ENCODE results near the gene LRRC36.

The LRRC36 gene

GRCh38 chr16:67430504-67430976 lies 103.9 kb downstream of the LRRC36 start:
- Histone ChIP-seq H3K4me3 (ENCODE audit: low read length) (peak overlapping the region; percentile 67), H3K4me2 (ENCODE audit: low read length) (peak overlapping the region; percentile 66), H4K20me1 (ENCODE audit: control insufficient read depth, insufficient read depth, low read depth, low read length) (no peaks in the 10 kb centered on the region), H3K36me3 (ENCODE audit: control insufficient read depth, low read length) (no peaks in the 10 kb centered on the region), H3K27ac (ENCODE audit: low read depth, low read length) (no peak overlapping the region), H3K27me3 (ENCODE audit: control insufficient read depth, low read length) (peaks cover 50% of the 10 kb centered on the region), H3K9me2 (replicated peaks; ENCODE audit: control insufficient read depth, low read length) (no peaks in the 10 kb centered on the region), H3K9me3 (ENCODE audit: control insufficient read depth, insufficient read depth, low read length) (no peaks in the 10 kb centered on the region), H3F3A (ENCODE audit: control insufficient read depth, insufficient read depth) (no peaks in the 10 kb centered on the region), H3K79me2 (ENCODE audit: control insufficient read depth, low read length) (no peaks in the 10 kb centered on the region), H3K4me1 (ENCODE audit: control insufficient read depth, low read length) (peaks cover 12% of the 10 kb centered on the region)
- TF ChIP-seq CTCF (IDR thresholded peaks at IDR 0.05; ENCODE audit: low read depth, low read length, poor library complexity, severe bottlenecking) = no peak
- TF ChIP-seq EZH2phosphoT487 (IDR thresholded peaks at IDR 0.05; ENCODE audit: borderline replicate concordance, low read length) = peak; percentile 97; the same call in 1 of the 2 replicates

DNA sequence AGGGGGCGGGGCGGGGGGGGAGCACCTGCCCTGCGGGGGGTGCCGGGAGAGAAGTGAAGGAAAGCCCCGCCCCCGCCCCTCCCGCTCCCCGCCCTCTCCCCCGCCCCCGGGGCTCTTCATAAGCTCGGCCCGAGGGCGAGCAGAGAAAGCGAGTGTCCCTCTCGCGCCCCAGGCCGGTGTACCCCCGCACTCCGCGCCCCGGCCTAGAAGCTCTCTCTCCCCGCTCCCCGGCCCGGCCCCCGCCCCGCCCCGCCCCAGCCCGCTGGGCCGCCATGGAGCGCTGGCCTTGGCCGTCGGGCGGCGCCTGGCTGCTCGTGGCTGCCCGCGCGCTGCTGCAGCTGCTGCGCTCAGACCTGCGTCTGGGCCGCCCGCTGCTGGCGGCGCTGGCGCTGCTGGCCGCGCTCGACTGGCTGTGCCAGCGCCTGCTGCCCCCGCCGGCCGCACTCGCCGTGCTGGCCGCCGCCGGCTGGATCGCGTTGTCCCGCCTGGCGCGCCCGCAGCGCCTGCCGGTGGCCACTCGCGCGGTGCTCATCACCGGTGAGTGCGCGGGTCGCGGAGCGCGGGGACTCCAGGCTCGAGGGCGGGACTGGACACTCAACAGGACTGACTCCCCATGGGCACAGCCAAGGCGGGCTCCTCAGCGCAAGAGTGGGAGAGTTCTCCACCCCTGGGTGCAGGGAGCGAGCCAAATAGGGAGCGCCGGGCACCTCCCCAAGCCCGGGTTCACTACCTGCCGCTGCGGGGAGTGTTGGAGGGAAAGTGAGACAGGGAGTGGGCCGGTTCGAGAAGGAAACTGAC lies 104.6 kb downstream of the LRRC36 start, which contains the start of gene HSD11B2:
TSS of gene HSD11B2 (plus strand) at position 145 of the 798 bp plus-strand sequence. CDS start at position 273, 128 bp downstream.
- no peaks in the 10 kb centered on the region for H4K20me1 ChIP-seq (ENCODE audit: control insufficient read depth, insufficient read depth, low read depth, low read length)
- H3K36me3 ChIP-seq (ENCODE audit: control insufficient read depth, low read length) = no peaks in the 10 kb centered on the region
- H3K9me2 ChIP-seq (replicated peaks; ENCODE audit: control insufficient read depth, low read length) = no peaks in the 10 kb centered on the region
- no peaks in the 10 kb centered on the region for H3K9me3 ChIP-seq (ENCODE audit: control insufficient read depth, insufficient read depth, low read length)
- no peaks in the 10 kb centered on the region for H3K79me2 ChIP-seq (ENCODE audit: control insufficient read depth, low read length)
- peaks cover 50% of the 10 kb centered on the region for H3K27me3 ChIP-seq (ENCODE audit: control insufficient read depth, low read length)
- peaks cover 12% of the 10 kb centered on the region for H3K4me1 ChIP-seq (ENCODE audit: control insufficient read depth, low read length)
- H3K27ac ChIP-seq (ENCODE audit: low read depth, low read length) = no peak within 1 kb of the TSS
- H3K4me3 ChIP-seq (ENCODE audit: low read length) = peak within 1 kb of the TSS; percentile 67
- TF ChIP-seq CTCF (IDR thresholded peaks at IDR 0.05; ENCODE audit: low read depth, low read length, poor library complexity, severe bottlenecking) (no peak), EZH2phosphoT487 (IDR thresholded peaks at IDR 0.05; ENCODE audit: borderline replicate concordance, low read length) (peak; percentile 76; the same call in 1 of the 2 replicates)
- H3F3A ChIP-seq (ENCODE audit: control insufficient read depth, insufficient read depth) = no peaks in the 10 kb centered on the region
- H3K4me2 ChIP-seq (ENCODE audit: low read length) = peak within 1 kb of the TSS; percentile 66

DNA sequence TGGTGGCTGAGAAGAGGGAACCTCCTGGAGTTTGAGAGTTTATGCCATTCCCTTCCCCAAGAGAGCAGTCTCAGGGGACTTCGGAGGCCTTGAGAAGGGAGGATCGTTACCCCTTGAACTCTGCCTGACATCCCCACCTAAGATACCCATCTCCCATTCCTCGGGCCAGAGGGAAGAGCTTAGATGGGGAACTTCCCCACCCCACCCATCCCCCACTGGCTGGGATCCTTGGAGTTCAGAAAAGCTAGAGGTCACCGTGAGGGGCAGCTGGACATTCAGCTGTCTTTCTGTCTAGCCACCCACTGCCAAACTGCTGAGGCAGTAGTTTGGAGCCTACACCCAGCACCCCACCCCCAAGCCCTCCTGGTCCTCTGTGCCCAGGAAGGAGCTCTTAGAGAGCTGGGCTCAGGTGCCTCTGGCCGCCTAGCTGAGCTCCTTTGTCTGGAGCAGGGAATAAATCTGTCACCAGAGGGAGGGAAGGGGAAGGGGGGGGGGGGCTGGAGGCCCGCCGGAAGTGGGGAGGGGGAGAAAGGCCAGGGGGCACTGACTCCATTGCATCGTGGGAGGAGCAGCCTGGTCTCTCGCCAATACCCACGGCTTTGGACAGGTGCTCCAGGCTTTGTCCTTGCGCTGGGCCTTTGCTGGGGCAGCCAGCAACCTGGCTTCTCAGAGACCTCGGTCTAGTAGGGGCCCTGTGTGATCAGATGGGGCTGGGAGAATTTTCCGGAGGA lies 105.3 kb downstream of the LRRC36 start:
- peak overlapping the region; percentile 48 for H3K4me2 ChIP-seq (ENCODE audit: low read length)
- peaks cover 12% of the 10 kb centered on the region for H3K4me1 ChIP-seq (ENCODE audit: control insufficient read depth, low read length)
- no peaks in the 10 kb centered on the region for H3K9me2 ChIP-seq (replicated peaks; ENCODE audit: control insufficient read depth, low read length)
- H3K27ac ChIP-seq (ENCODE audit: low read depth, low read length) = no peak overlapping the region
- no peaks in the 10 kb centered on the region for H3F3A ChIP-seq (ENCODE audit: control insufficient read depth, insufficient read depth)
- H3K4me3 ChIP-seq (ENCODE audit: low read length) = peak overlapping the region; percentile 28; the same call in 1 of the 2 replicates
- H4K20me1 ChIP-seq (ENCODE audit: control insufficient read depth, insufficient read depth, low read depth, low read length) = 0 out of 2 replicates have a peak, but pooled peaks cover 2% of the 10 kb centered on the region
- H3K79me2 ChIP-seq (ENCODE audit: control insufficient read depth, low read length) = no peaks in the 10 kb centered on the region
- H3K27me3 ChIP-seq (ENCODE audit: control insufficient read depth, low read length) = peaks cover 44% of the 10 kb centered on the region
- no peaks in the 10 kb centered on the region for H3K9me3 ChIP-seq (ENCODE audit: control insufficient read depth, insufficient read depth, low read length)
- no peak for TF ChIP-seq EZH2phosphoT487 (IDR thresholded peaks at IDR 0.05; ENCODE audit: borderline replicate concordance, low read length)
- no peak for TF ChIP-seq CTCF (IDR thresholded peaks at IDR 0.05; ENCODE audit: low read depth, low read length, poor library complexity, severe bottlenecking)
- H3K36me3 ChIP-seq (ENCODE audit: control insufficient read depth, low read length) = no peaks in the 10 kb centered on the region
